Psoas muscle (tissue), 8 donors: ENCODE results near the gene VBP1. TPM values are rescaled to one million over a fixed set of nuclear protein-coding genes. Genes with fewer than 3 reads are reported as not detected.

Experiments
- ATAC-seq, 4 donors: fragments of 200-7000 bp; cut with Tn5 transposase; one replicate each; pipeline ENCODE4 v1.9.1; 2020; ENCODE audit warnings: moderate library complexity in 3 of 4, mild to moderate bottlenecking in 2 of 4
- DNase-seq, 2 donors: peaks; one replicate each; pipeline ENCODE4 v3.0.0-alpha.2; 2020
- H3K27ac ChIP-seq: fragments of 200-600 bp; one replicate; pipeline ENCODE4 v1.8.0; 2022
- H3K27me3 ChIP-seq, 3 donors: fragments of 200-600 bp in 1 of 3; one replicate each; pipeline versions ENCODE4 v1.6.1 to v1.8.0; 2013 to 2022; ENCODE audit warnings: low read length in 2 of 3, mild to moderate bottlenecking in 2 of 3, moderate library complexity in 1 of 3; ENCODE audit not compliant: insufficient read depth in 3 of 3
- H3K36me3 ChIP-seq, 2 donors: fragments of 200-600 bp in 1 of 2; one replicate each; pipeline versions ENCODE4 v1.6.1 to v1.8.0; 2013 to 2022; ENCODE audit warnings: low read depth in 1 of 2, mild to moderate bottlenecking in 1 of 2, moderate library complexity in 1 of 2; ENCODE audit not compliant: insufficient read depth in 1 of 2
- H3K4me1 ChIP-seq: fragments of 200-600 bp; one replicate; pipeline ENCODE4 v1.8.0; 2022
- H3K4me3 ChIP-seq: fragments of 200-600 bp; one replicate; pipeline ENCODE4 v1.8.0; 2022; ENCODE audit warnings: mild to moderate bottlenecking
- H3K9me3 ChIP-seq: fragments of 200-600 bp; one replicate; pipeline ENCODE4 v1.8.0; 2022
- WGBS, 3 donors: extraction: QIAGEN DNeasy Blood & Tissue Kit; methylation state at CpG; one replicate each; pipeline versions ENCODE4 v1.1.6 to v1.1.7; 2013; 5-methylcytosine and 5-hydroxymethylcytosine counted together
- intact Hi-C, 2 donors: fragments of 100-400 bp; cut with DNase I; formaldehyde crosslinking; loops; one replicate each; pipeline versions ENCODE4 v1.11.0 to v1.14.2; 2022
- polyA plus RNA-seq, 3 donors: library from polyadenylated mRNA; stranded (reverse); fragments of 200-250 nt; gene quantifications; one replicate each; pipeline ENCODE4 v1.2.3, GENCODE V29; 2013
- total RNA-seq, 4 donors: library from RNA; stranded (reverse); fragmentation: NEBNext Ultra II Directional in 2 of 4; extraction: Animal tissue kit (Norgen Biotek cat#: 25700) in 2 of 4; gene quantifications; one replicate each; pipeline versions ENCODE4 v1.2.1 to v1.2.4, GENCODE V29; 2021 to 2023
- TF ChIP-seq, protein P1 (sequence below): fragments of 200-600 bp; IDR thresholded peaks from one replicate; pipeline ENCODE4 v1.8.0; 2022; ENCODE audit warnings: antibody characterized with exemption
- donor health status: healthy with polysubstance abuse.
- donor health status: DM: no; HTN: no; CAD: no; lungs with moderate emphysema.
- donor health status: Bipolar disorder and iron deficiency.
- donor health status: healthy.
- donor health status: DM: yes; HTN: yes; CAD: no.
- donor health status: DM: no; HTN: no; CAD: no.
- donor health status: DM: no; HTN: no; CAD: no.
- donor health status: DM: yes; HTN: yes; CAD: no.

Gene VBP1
- total and polyA plus RNA-seq, 7 donors: 49.1 to 92.8 (median 59.3) TPM

GRCh38 chrX:155251391-155251790, 35.1 kb downstream of the VBP1 start:
- intact Hi-C loops: no loop called here
- TF ChIP-seq, protein P1, sequence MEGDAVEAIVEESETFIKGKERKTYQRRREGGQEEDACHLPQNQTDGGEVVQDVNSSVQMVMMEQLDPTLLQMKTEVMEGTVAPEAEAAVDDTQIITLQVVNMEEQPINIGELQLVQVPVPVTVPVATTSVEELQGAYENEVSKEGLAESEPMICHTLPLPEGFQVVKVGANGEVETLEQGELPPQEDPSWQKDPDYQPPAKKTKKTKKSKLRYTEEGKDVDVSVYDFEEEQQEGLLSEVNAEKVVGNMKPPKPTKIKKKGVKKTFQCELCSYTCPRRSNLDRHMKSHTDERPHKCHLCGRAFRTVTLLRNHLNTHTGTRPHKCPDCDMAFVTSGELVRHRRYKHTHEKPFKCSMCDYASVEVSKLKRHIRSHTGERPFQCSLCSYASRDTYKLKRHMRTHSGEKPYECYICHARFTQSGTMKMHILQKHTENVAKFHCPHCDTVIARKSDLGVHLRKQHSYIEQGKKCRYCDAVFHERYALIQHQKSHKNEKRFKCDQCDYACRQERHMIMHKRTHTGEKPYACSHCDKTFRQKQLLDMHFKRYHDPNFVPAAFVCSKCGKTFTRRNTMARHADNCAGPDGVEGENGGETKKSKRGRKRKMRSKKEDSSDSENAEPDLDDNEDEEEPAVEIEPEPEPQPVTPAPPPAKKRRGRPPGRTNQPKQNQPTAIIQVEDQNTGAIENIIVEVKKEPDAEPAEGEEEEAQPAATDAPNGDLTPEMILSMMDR: no peak
- Histone ChIP-seq H3K4me1 (no peaks in the 10 kb centered on the region), H3K27me3 (no peaks in the 10 kb centered on the region), H3K36me3 (no peaks in the 10 kb centered on the region), H3K9me3 (no peaks in the 10 kb centered on the region), H3K4me3 (no peak overlapping the region), H3K27ac (no peak overlapping the region)
- 25 to 50% (median 36%) methylated on average over 1 of the region's 1 CpG for WGBS, 3 donors
- no peak for DNase-seq
- ATAC-seq: no peak

DNA sequence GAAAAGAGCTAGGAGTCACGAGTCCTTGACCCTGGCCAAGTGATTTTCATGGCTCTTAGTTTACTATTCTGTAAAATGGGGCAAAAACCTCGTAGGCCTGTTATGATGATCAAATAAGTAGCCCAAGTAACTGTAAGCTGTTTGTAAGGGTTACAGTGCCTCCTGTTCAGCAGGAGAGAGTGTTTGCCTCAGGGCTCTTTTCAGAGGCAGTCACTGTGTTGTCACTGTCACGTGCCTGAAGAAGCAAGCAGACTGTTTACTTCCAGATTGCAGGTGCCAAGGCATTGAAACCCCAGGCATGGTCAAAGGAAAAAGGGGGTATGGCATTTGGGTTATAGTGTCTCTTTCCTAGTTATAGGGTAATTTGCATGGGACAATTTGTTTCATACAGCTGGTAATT, 43.5 kb downstream of the VBP1 start:
- 44 to 69% (median 65%) methylated on average over 3 of the region's 3 CpGs for WGBS, 3 donors
- ATAC-seq (no peak), DNase-seq (no peak)
- H3K27ac ChIP-seq: no peak overlapping the region
- H3K27me3 ChIP-seq: no peaks in the 10 kb centered on the region
- no peaks in the 10 kb centered on the region for H3K36me3 ChIP-seq
- no peaks in the 10 kb centered on the region for H3K9me3 ChIP-seq
- TF ChIP-seq, protein P1: no peak
- intact Hi-C loops: no loop called here
- H3K4me1 ChIP-seq: no peaks in the 10 kb centered on the region
- no peak overlapping the region for H3K4me3 ChIP-seq

GRCh38 chrX:155262970-155263754, 46.9 kb downstream of the VBP1 start:
- H3K27ac ChIP-seq: no peak overlapping the region
- H3K9me3 ChIP-seq: peaks cover 6% of the 10 kb centered on the region
- no peaks in the 10 kb centered on the region for H3K4me1 ChIP-seq
- no peaks in the 10 kb centered on the region for H3K27me3 ChIP-seq
- TF ChIP-seq, protein P1: no peak
- ATAC-seq (no peak), DNase-seq (no peak)
- intact Hi-C loops: no loop called here
- WGBS, 3 donors: 38 to 46% (median 38%) methylated on average over 5 of the region's 5 CpGs
- no peak overlapping the region for H3K4me3 ChIP-seq
- H3K36me3 ChIP-seq: no peaks in the 10 kb centered on the region

GRCh38 chrX:155263854-155264628, 47.8 kb downstream of the VBP1 start, which contains the start of gene RAB39B:
Gene RAB39B, minus strand, starts transcription at chrX:155264491. Its CDS starts 203 bp downstream, at chrX:155264288.
- DNase-seq (peak; percentile 37 to 70), ATAC-seq (peak; percentile 34 to 80 (median 74))
- Histone ChIP-seq H3K4me1 (no peaks in the 10 kb centered on the region), H3K27ac (no peak within 1 kb of the TSS), H3K4me3 (peak within 1 kb of the TSS; percentile 41), H3K9me3 (peaks cover 6% of the 10 kb centered on the region), H3K27me3 (no peaks in the 10 kb centered on the region), H3K36me3 (no peaks in the 10 kb centered on the region)
- intact Hi-C loops: no loop called here
- TF ChIP-seq, protein P1: no peak
- 2 to 24% (median 2%) methylated on average over 49 to 58 of the region's 58 CpGs for WGBS, 3 donors
